Stomach smooth muscle (tissue), 2 donors: ENCODE results near the gene SYNPR.

Experiments used
- H3K27ac ChIP-seq: one replicate; pipeline ENCODE4 v1.7.0; 2013; ENCODE audit warnings: mild to moderate bottlenecking, low read length, inconsistent platforms
- H3K27me3 ChIP-seq, 2 donors: one replicate each; pipeline ENCODE4 v1.7.0; 2013; ENCODE audit warnings: low read length in 2 of 2; ENCODE audit not compliant: insufficient read depth in 2 of 2, control insufficient read depth in 1 of 2
- H3K36me3 ChIP-seq, 2 donors: one replicate each; pipeline ENCODE4 v1.7.0; 2013; ENCODE audit warnings: low read length in 2 of 2; ENCODE audit not compliant: control insufficient read depth in 2 of 2, insufficient read depth in 2 of 2
- H3K4me1 ChIP-seq: one replicate; pipeline ENCODE4 v1.7.0; 2013; ENCODE audit warnings: low read length; ENCODE audit not compliant: control insufficient read depth, insufficient read depth
- H3K4me3 ChIP-seq, 2 donors: one replicate each; pipeline ENCODE4 v1.7.0; 2013; ENCODE audit warnings: low read length in 2 of 2
- H3K9ac ChIP-seq, 2 donors: one replicate each; pipeline ENCODE4 v1.7.0; 2013; ENCODE audit warnings: low read length in 2 of 2, mild to moderate bottlenecking in 1 of 2
- H3K9me3 ChIP-seq, 2 donors: one replicate each; pipeline ENCODE4 v1.7.0; 2013; ENCODE audit warnings: low read length in 2 of 2; ENCODE audit not compliant: control insufficient read depth in 2 of 2
- donor health status: healthy.
- donor health status: Pancreatic carcinoma.

The SYNPR gene

DNA sequence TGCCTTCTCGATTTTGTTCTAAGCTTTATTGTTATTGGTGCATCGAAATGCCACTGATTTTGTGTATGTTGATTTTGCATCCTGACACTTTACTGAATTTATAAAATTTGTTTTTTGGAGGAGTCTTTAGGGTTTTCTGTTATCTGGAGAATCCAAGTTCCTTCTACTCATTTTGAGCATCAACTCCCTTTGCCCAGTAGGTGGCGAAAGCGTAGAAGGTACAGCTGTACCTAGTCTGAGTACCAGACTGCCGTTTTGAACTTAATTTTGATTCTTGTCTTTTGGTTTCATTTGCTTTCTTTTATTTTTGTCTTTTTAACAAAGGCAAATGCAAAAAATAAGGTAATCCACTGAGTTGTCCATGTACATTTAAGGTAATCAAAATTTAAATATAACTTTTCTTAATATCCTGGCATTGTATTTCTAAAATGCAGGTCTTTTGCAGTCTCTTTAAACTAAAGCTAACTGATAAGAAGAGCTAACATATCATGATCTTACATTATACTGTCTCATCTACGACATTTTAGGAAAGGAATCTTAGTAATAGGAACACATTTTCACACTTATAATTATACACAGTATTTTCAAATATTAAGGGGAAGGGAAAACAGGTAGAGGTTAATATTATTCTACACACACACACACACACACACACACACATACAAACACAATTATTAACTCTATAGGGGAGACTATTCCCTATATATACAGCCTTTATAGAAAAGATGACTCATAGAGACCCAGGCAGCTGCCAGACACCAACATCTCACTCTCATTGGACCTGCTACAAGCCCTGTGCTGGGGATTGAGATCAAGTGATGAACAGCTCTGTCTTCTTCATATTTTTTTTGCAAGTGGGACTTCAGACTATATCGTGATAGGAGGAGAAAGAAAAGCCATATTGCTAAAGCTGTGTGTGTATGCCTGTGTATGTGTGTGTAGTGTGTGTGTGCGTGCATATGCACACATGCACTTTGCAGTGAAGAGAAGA, 71.8 kb downstream of the SYNPR start:
- Histone ChIP-seq H3K4me3 (no peak overlapping the region), H3K4me1 (no peaks in the 10 kb centered on the region), H3K9me3 (no peaks in the 10 kb centered on the region), H3K27ac (no peak overlapping the region), H3K36me3 (no peaks in the 10 kb centered on the region), H3K9ac (no peak overlapping the region), H3K27me3 (peaks cover 0 to 3% of the 10 kb centered on the region in 2 donors)

DNA sequence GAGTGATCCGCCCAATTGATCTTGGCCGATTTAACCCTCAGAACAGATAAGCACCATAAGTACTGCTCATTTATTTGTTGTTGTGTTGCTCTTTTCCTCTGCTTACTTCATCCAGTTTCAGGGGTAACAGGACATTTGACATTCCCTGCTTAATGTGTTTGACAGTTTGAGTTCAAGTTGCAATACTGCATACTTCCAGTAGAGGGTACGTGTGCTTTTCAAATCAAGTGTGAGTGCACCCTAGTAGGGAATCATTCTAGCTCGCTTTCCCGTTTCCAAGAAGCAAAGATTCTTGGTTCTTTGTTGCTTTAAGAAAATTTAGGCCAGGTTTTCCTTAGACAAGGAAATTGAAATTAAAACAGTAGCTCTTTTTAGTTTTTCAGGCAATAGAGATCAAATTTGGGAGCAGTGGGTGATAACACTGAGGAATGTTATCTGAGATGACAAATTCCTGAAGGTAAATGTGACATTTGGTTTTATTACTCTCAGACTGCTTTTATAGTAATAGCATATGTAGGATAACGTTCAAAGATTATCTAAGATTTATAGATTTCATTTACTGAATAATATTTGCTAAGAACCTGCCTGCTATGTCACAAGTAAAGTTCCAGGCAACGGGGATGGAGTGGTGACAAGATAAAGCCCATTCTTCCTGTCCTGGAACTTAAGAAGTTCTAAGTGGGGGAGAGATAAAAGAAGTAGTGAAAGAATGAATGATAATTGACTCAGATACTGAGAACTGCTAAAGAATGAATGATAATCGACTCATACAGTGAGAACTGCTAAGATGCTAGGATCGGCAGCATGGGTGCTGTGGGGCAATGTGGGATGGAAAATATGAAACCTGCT, 73.3 kb downstream of the SYNPR start:
- Histone ChIP-seq H3K9me3 (no peaks in the 10 kb centered on the region), H3K27ac (no peak overlapping the region), H3K27me3 (peaks cover 0 to 3% of the 10 kb centered on the region in 2 donors), H3K36me3 (no peaks in the 10 kb centered on the region), H3K4me1 (no peaks in the 10 kb centered on the region), H3K9ac (no peak overlapping the region), H3K4me3 (no peak overlapping the region)

DNA sequence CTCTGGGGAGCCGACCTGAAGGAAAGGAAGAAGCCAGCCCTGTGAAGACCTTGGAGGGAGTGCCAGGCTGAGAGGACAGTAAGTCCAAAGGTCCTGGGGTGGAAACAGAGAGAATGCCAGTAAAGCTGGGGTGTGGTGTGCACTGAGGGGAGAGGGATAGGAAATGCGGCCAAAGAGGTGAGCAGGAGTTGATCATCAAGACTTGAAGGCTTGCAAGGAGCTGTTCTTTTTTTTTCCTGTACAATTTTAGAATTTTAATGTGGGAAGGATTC, 73.8 kb downstream of the SYNPR start:
- Histone ChIP-seq H3K9me3 (no peaks in the 10 kb centered on the region), H3K27me3 (peaks cover 0 to 3% of the 10 kb centered on the region in 2 donors), H3K9ac (no peak overlapping the region), H3K27ac (no peak overlapping the region), H3K4me1 (no peaks in the 10 kb centered on the region), H3K36me3 (no peaks in the 10 kb centered on the region), H3K4me3 (no peak overlapping the region)

DNA sequence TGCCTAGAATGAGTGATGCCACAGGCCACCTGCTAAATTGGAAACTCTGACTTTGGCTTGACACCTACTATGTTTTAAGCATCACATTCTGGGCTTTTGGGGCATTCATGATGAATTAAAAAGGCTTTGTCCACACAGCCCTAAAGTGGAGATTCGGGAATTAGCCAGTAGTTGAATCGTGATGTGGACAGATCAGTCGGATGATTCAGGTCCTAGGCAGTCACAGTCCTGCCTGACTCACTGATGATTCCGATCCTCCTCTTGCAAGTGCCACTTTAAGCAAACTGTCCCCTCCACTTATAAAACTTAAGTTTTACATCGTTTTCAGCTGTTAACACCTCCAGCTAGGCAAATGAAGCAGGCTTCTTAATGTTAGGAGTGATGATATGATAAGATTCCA, 75.3 kb downstream of the SYNPR start:
- no peaks in the 10 kb centered on the region for H3K4me1 ChIP-seq
- peaks cover 0 to 3% of the 10 kb centered on the region in 2 donors for H3K9me3 ChIP-seq
- H3K36me3 ChIP-seq, result no peaks in the 10 kb centered on the region
- H3K27ac ChIP-seq, result no peak overlapping the region
- H3K27me3 ChIP-seq, result peaks cover 0 to 3% of the 10 kb centered on the region in 2 donors
- H3K9ac ChIP-seq, result no peak overlapping the region
- H3K4me3 ChIP-seq, result no peak overlapping the region

DNA sequence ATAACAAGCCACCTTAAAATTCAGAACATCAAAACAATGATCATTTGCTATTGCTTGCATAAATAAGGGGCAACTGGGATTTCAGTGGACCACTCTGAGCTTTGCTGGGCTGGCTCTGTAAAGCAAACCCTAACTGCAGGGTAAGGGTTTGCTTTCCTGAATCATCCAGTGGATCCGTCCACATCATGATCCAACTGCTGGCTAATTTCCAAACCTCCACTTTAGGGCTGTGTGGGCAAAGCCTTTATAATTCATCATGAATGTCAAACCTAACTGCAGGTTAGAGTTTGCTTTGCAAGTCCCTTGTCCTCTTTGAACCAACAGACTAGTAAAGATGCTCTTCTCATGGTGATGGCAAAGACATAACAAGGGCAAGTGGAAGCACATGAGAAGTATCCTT, 76.1 kb downstream of the SYNPR start:
- no peak overlapping the region for H3K27ac ChIP-seq
- H3K9me3 ChIP-seq, result peaks cover 0 to 3% of the 10 kb centered on the region in 2 donors
- no peaks in the 10 kb centered on the region for H3K36me3 ChIP-seq
- H3K27me3 ChIP-seq, result peaks cover 0 to 3% of the 10 kb centered on the region in 2 donors
- no peaks in the 10 kb centered on the region for H3K4me1 ChIP-seq
- H3K9ac ChIP-seq, result no peak overlapping the region
- H3K4me3 ChIP-seq, result no peak overlapping the region

DNA sequence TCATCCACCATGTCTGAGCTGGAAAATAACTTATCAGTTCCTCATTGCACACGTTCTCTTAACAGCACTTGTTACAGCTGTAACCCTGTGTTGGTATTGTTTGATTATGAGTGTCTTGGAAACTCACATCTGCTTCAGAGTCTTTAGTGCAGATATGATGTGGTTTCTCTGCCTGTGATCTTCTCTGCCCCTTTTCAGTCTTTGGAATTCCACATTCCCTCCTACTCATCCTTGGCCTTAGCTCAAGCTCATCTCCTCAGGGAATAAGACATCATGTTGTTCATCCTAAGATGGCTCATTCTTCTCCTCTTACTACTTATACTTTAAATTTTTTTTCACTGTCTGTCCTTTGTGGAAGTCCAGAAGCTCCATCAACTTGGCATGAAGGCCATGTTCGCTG, 77.7 kb downstream of the SYNPR start:
- Histone ChIP-seq H3K9ac (no peak overlapping the region), H3K4me3 (no peak overlapping the region), H3K9me3 (peaks cover 0 to 3% of the 10 kb centered on the region in 2 donors), H3K4me1 (no peaks in the 10 kb centered on the region), H3K36me3 (no peaks in the 10 kb centered on the region), H3K27ac (no peak overlapping the region), H3K27me3 (no peaks in the 10 kb centered on the region)

DNA sequence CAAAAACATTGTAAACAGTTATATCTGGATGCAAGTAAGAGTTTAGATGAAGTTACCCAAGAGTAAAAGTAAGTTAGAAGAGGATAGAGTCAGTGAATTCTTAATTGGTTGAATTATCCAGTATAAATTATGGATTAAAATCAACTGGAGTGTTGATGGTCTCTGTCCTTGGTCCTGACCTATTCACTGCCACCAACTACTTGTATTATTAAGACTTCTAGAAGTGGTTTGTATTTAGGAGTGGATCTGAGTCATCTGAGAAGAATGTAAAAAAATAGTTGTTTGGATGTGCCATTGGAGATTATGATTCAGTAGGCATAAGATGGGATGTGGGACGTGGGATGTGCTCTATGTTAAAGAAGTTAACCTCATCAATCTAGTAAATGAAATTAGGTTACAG, 86.4 kb downstream of the SYNPR start:
- H3K9me3 ChIP-seq, result no peaks in the 10 kb centered on the region
- H3K27ac ChIP-seq, result no peak overlapping the region
- no peaks in the 10 kb centered on the region for H3K36me3 ChIP-seq
- H3K4me1 ChIP-seq, result no peaks in the 10 kb centered on the region
- H3K9ac ChIP-seq, result no peak overlapping the region
- H3K4me3 ChIP-seq, result no peak overlapping the region
- no peaks in the 10 kb centered on the region for H3K27me3 ChIP-seq

DNA sequence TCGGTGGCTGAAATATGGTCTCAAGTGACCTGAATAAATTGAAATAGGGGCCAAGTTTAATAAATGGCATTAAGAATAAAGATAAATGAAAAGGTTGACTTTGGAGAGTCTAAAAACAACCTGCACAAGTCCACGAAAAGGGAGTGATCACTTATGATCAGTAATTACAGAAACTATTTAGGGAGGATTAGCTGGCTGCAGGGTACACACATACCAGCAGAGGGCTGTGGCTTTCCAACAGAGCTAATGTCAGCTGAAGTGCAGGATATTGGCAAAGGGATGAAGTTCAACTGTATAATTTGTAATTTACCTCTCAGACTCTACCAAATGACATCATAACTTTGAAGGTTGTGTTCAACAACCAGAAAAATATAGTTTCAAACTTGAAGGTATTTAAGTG, 86.8 kb downstream of the SYNPR start:
- H3K9me3 ChIP-seq, result no peaks in the 10 kb centered on the region
- no peak overlapping the region for H3K4me3 ChIP-seq
- H3K9ac ChIP-seq, result no peak overlapping the region
- no peak overlapping the region for H3K27ac ChIP-seq
- no peaks in the 10 kb centered on the region for H3K36me3 ChIP-seq
- no peaks in the 10 kb centered on the region for H3K4me1 ChIP-seq
- no peaks in the 10 kb centered on the region for H3K27me3 ChIP-seq

DNA sequence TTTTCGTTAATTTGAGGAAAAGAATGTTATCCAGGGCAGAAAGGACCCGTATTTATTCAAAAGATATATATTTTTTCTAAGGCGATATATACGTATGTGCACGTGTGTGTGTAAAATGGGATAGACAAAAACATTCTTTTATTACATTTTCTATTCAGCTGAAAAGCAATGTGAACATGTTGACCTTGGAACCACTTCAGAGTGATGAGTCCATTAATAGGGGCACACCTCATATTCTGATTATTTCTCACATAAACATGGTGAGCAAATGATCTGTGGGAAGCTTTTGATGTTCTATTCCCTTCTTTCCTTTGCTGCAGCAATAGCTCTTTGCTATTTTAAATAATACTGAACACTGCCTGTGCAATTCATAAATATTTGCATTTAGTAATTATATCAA, 87.6 kb downstream of the SYNPR start:
- H3K27ac ChIP-seq, result no peak overlapping the region
- H3K4me3 ChIP-seq, result no peak overlapping the region
- H3K36me3 ChIP-seq, result no peaks in the 10 kb centered on the region
- no peaks in the 10 kb centered on the region for H3K4me1 ChIP-seq
- H3K9me3 ChIP-seq, result no peaks in the 10 kb centered on the region
- no peaks in the 10 kb centered on the region for H3K27me3 ChIP-seq
- no peak overlapping the region for H3K9ac ChIP-seq

DNA sequence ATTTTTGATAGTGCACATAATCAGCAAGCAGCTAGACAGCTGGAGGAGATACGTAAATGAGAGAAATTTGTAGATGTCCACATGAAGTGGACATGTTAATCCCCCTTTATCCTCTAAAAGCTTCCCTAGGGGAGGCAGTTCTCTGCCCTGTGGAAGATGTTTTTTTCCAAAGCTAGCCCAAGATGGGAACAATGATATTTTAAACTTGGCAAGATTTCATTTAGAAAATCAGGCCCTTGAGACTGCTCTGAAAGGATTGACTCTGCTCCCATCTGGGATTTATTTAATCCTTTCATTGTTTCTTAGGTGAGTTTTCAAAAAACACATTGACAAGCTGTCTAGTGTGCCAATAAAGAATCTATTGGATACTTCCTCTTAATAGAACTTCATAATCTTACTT, 92.0 kb downstream of the SYNPR start:
- Histone ChIP-seq H3K9ac (no peak overlapping the region), H3K36me3 (no peaks in the 10 kb centered on the region), H3K27me3 (peaks cover 0 to 3% of the 10 kb centered on the region in 2 donors), H3K9me3 (no peaks in the 10 kb centered on the region), H3K4me3 (no peak overlapping the region), H3K27ac (no peak overlapping the region), H3K4me1 (no peaks in the 10 kb centered on the region)

DNA sequence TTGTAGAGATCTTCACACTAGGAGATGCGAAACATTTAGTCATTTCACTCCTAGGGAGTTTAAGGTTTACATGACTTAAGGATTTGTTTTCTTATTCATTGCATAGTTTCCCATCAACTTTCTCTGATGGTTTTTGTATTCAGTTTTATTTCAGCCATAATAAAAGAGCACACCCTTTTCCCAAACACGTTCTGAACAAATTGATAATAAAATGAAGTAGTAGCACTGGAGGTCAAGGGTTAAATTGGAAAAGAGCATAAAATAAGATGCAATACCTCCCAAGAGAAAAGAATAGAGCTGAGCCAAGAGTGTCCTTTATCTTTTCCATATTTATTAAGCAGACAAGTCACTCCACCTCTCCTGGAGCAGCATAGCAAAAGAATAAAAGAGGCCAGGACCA, 104.9 kb downstream of the SYNPR start:
- Histone ChIP-seq H3K27ac (no peak overlapping the region), H3K9ac (no peak overlapping the region), H3K27me3 (peaks cover 0 to 4% of the 10 kb centered on the region in 2 donors), H3K4me3 (no peak overlapping the region), H3K36me3 (no peaks in the 10 kb centered on the region), H3K4me1 (no peaks in the 10 kb centered on the region), H3K9me3 (no peaks in the 10 kb centered on the region)
